Body of pancreas (tissue), 4 donors: ENCODE data around the gene NSUN3. TPM values are rescaled to one million over a fixed set of nuclear protein-coding genes. Genes with fewer than 3 reads are reported as not detected.
"Not testable (repeated sequence)": the region's sequence is repeated elsewhere in the genome, so short reads cannot be mapped to it uniquely, and the experiment has no call there.

ENCODE experiments used
- ATAC-seq: fragments of 150-250 bp; one replicate; pipeline ENCODE4 v1.9.1; 2016
- DNase-seq, 4 donors: peaks; one replicate each; pipeline ENCODE4 v3.0.0-alpha.2; 2019
- H3K27ac ChIP-seq, 4 donors: fragments of 200-600 bp; sonication (generic); 1 replicate in 3 of 4; 2 replicates in 1 of 4; pipeline versions ENCODE4 v1.5.1 to v1.6.1; 2016 to 2019; ENCODE audit warnings: mild to moderate bottlenecking in 1 of 4, mixed read lengths in 1 of 4, moderate library complexity in 1 of 4
- H3K27me3 ChIP-seq, 2 donors: fragments of 200-600 bp; sonication (generic); one replicate each; pipeline ENCODE4 v1.6.0; 2016; ENCODE audit warnings: mild to moderate bottlenecking in 1 of 2
- H3K36me3 ChIP-seq, 2 donors: fragments of 200-600 bp; sonication (generic); replicated peaks in 1 of 2; 2 replicates each; pipeline ENCODE4 v1.5.1; 2016; ENCODE audit warnings: low read depth in 2 of 2; ENCODE audit not compliant: insufficient read depth in 1 of 2
- H3K4me1 ChIP-seq: fragments of 200-600 bp; sonication (generic); one replicate; pipeline ENCODE4 v1.6.0; 2016
- H3K4me3 ChIP-seq, 2 donors: fragments of 200-600 bp; sonication (generic); 1 replicate in 1 of 2; 2 replicates in 1 of 2; pipeline ENCODE4 v1.5.1; 2016 to 2019
- H3K9me3 ChIP-seq, 3 donors: fragments of 200-600 bp; sonication (generic); 1 replicate in 2 of 3; 2 replicates in 1 of 3; pipeline ENCODE4 v1.5.1; 2016
- POLR2A ChIP-seq, 3 donors: fragments of 450-650 bp; IDR thresholded peaks; one replicate each; pipeline ENCODE4 v1.6.1; 2016; ENCODE audit warnings: antibody characterized with exemption in 3 of 3, mild to moderate bottlenecking in 2 of 3
- WGBS, 2 donors: methylation state at CpG; one replicate each; pipeline ENCODE4 v1.1.5; 2017; 5-methylcytosine and 5-hydroxymethylcytosine counted together
- intact Hi-C: fragments of 100-400 bp; cut with DNase I; formaldehyde crosslinking; loops from one replicate; pipeline ENCODE4 v1.15.1; 2023
- total RNA-seq, 2 donors: library from RNA; depleted of rRNA; stranded (reverse); fragments of >200 nt; gene quantifications; one replicate each; pipeline ENCODE4 v1.1.0, GENCODE V29; 2016
- TF ChIP-seq, protein P1 (sequence below), 7 experiments: fragments of 450-650 bp in 4 of 7; fragments of 200-600 bp in 3 of 7; sonication (generic) in 3 of 7; IDR thresholded peaks; one replicate each; pipeline ENCODE4 v1.5.1; 2016 to 2019; ENCODE audit warnings: antibody characterized with exemption in 7 of 7

NSUN3 gene
- total RNA-seq, 2 donors from 2014 or later: 5.6 to 13.2 TPM

GRCh38 chr3:94106268-94106667 is 43.4 kb downstream of the NSUN3 start:
- Histone ChIP-seq H3K27ac (no peak overlapping the region), H3K4me3 (no peak overlapping the region), H3K36me3 (peaks cover 0 to 3% of the 10 kb centered on the region in 2 donors), H3K9me3 (no peaks in the 10 kb centered on the region), H3K4me1 (no peaks in the 10 kb centered on the region), H3K27me3 (no peaks in the 10 kb centered on the region)
- ATAC-seq (no peak), DNase-seq (no peak)
- WGBS, 2 donors: 50 to 57% methylated on average over 5 of the region's 5 CpGs
- no peak for TF ChIP-seq POLR2A (IDR thresholded peaks at IDR 0.05)
- TF ChIP-seq, protein P1, sequence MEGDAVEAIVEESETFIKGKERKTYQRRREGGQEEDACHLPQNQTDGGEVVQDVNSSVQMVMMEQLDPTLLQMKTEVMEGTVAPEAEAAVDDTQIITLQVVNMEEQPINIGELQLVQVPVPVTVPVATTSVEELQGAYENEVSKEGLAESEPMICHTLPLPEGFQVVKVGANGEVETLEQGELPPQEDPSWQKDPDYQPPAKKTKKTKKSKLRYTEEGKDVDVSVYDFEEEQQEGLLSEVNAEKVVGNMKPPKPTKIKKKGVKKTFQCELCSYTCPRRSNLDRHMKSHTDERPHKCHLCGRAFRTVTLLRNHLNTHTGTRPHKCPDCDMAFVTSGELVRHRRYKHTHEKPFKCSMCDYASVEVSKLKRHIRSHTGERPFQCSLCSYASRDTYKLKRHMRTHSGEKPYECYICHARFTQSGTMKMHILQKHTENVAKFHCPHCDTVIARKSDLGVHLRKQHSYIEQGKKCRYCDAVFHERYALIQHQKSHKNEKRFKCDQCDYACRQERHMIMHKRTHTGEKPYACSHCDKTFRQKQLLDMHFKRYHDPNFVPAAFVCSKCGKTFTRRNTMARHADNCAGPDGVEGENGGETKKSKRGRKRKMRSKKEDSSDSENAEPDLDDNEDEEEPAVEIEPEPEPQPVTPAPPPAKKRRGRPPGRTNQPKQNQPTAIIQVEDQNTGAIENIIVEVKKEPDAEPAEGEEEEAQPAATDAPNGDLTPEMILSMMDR (IDR thresholded peaks at IDR 0.05): no peak
- intact Hi-C loops: no loop called here

DNA sequence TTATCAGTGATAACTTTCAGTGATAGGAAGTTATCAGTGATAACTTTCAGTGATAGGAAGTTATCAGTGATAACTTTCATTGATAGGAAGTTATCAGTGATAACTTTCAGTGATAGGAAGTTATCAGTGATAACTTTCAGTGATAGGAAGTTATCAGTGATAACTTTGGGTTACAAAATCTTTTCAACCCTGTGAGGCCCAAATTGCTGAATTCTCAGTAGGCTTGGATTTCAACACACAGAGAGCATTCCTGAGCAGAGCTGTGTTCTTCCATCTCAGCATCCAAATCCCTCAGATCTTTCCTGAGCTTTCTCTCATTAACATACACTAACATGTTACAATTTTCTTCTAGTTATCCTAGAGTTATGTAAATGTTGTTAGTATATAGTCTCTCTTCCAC is 47.4 kb downstream of the NSUN3 start:
- H3K4me1 ChIP-seq, ATAC-seq, intact Hi-C loops, DNase-seq, H3K36me3 ChIP-seq, H3K27me3 ChIP-seq, H3K4me3 ChIP-seq, H3K9me3 ChIP-seq, H3K27ac ChIP-seq: not testable (repeated sequence)

- Histone ChIP-seq H3K27ac (no peak overlapping the region), H3K36me3 (peaks cover 0 to 6% of the 10 kb centered on the region in 2 donors), H3K4me1 (no peaks in the 10 kb centered on the region), H3K27me3 (no peaks in the 10 kb centered on the region), H3K4me3 (no peak overlapping the region), H3K9me3 (no peaks in the 10 kb centered on the region)
- no peak for TF ChIP-seq POLR2A (IDR thresholded peaks at IDR 0.05)
- TF ChIP-seq, protein P1 (IDR thresholded peaks at IDR 0.05): no peak
- intact Hi-C loops: no loop called here
- DNase-seq: no peak
- no peak for ATAC-seq
Observed at GRCh38 chr3:94110854-94111253, 48.0 kb downstream of the NSUN3 start.

- Histone ChIP-seq H3K4me1 (no peaks in the 10 kb centered on the region), H3K27me3 (no peaks in the 10 kb centered on the region), H3K27ac (no peak overlapping the region), H3K4me3 (no peak overlapping the region), H3K36me3 (peaks cover 0 to 6% of the 10 kb centered on the region in 2 donors), H3K9me3 (no peaks in the 10 kb centered on the region)
- no peak for ATAC-seq
- TF ChIP-seq, protein P1 (IDR thresholded peaks at IDR 0.05): no peak
- TF ChIP-seq POLR2A (IDR thresholded peaks at IDR 0.05): no peak
- 94 to 95% methylated on average over 5 of the region's 5 CpGs for WGBS, 2 donors
- intact Hi-C loops: no loop called here
- no peak for DNase-seq
Observed at GRCh38 chr3:94114666-94115065, 51.8 kb downstream of the NSUN3 start.

- H3K36me3 ChIP-seq: peaks cover 0 to 6% of the 10 kb centered on the region in 2 donors
- H3K9me3 ChIP-seq: no peaks in the 10 kb centered on the region
- ATAC-seq (no peak), DNase-seq (no peak)
- TF ChIP-seq, protein P1 (IDR thresholded peaks at IDR 0.05): peak in 2 of 7 experiments; percentile 3 to 10
- no peak for TF ChIP-seq POLR2A (IDR thresholded peaks at IDR 0.05)
- H3K27ac ChIP-seq: no peak overlapping the region
- no peaks in the 10 kb centered on the region for H3K4me1 ChIP-seq
- H3K4me3 ChIP-seq: no peak overlapping the region
- no peaks in the 10 kb centered on the region for H3K27me3 ChIP-seq
- 62 to 71% methylated on average over 6 of the region's 6 CpGs for WGBS, 2 donors
- intact Hi-C loops: no loop called here
Observed at GRCh38 chr3:94115482-94115881, 52.6 kb downstream of the NSUN3 start.
